IMR-90 (cell line): ENCODE measurements around the gene MRGPRE. TPM values are rescaled to one million over a fixed set of nuclear protein-coding genes. Genes with fewer than 3 reads are reported as not detected.

Source experiments
- ATAC-seq: fragments of 200-7000 bp; cut with Tn5 transposase; 2 replicates; pipeline ENCODE4 v1.9.1; 2020; ENCODE audit warnings: low read depth, mild to moderate bottlenecking, moderate library complexity
- BruUV-seq: library from RNA; stranded (reverse); fragments of 400-500 nt; replicated peaks from 2 replicates; lab custom pipeline; 2021; lab: Mats Ljungman, UMichigan
- CTCF ChIA-PET: fragments of 300-600 bp; formaldehyde crosslinking; extraction: SDS; loops from one replicate; lab custom pipeline; 2021; ENCODE audit warnings: antibody characterized with exemption; lab: Yijun Ruan, JAX
- POLR2A ChIA-PET: fragments of 300-600 bp; sonication (Branson Sonifier 250); formaldehyde crosslinking; loops from one replicate; lab custom pipeline; 2022; ENCODE audit warnings: antibody characterized with exemption; ENCODE audit not compliant: unreplicated experiment; lab: Charles Lee
- DNase-seq: peaks from one replicate; pipeline ENCODE4 v3.0.0; 2013
- H2AFZ ChIP-seq: replicated peaks from 2 replicates; pipeline ENCODE3; 2013; ENCODE audit warnings: low read length, mild to moderate bottlenecking; ENCODE audit not compliant: poor library complexity
- H2AK5ac ChIP-seq: 2 replicates; pipeline ENCODE4 v1.6.1; 2013; ENCODE audit warnings: low read depth, low read length, inconsistent platforms
- H2AK9ac ChIP-seq: replicated peaks from 2 replicates; pipeline ENCODE3; 2013; ENCODE audit warnings: mild to moderate bottlenecking, low read depth, low read length, moderate library complexity; ENCODE audit not compliant: poor library complexity
- H2BK120ac ChIP-seq: 2 replicates; pipeline ENCODE4 v1.6.1; 2013; ENCODE audit warnings: low read depth, low read length, inconsistent platforms
- H2BK15ac ChIP-seq: 3 replicates; pipeline ENCODE4 v1.6.1; 2013; ENCODE audit warnings: low read depth, low read length, inconsistent platforms
- H2BK20ac ChIP-seq: 2 replicates; pipeline ENCODE4 v1.6.1; 2013; ENCODE audit warnings: low read depth, mild to moderate bottlenecking, inconsistent platforms, low read length, moderate library complexity
- H2BK5ac ChIP-seq: 2 replicates; pipeline ENCODE4 v1.6.1; 2013; ENCODE audit warnings: mild to moderate bottlenecking, low read depth, low read length, inconsistent platforms; ENCODE audit not compliant: poor library complexity, severe bottlenecking
- H3K14ac ChIP-seq: replicated peaks from 2 replicates; pipeline ENCODE4 v1.6.1; 2013; ENCODE audit warnings: low read depth, low read length, inconsistent platforms
- H3K18ac ChIP-seq: 2 replicates; pipeline ENCODE4 v1.6.1; 2013; ENCODE audit warnings: low read depth, low read length, control low read depth
- H3K23ac ChIP-seq: 2 replicates; pipeline ENCODE4 v1.6.1; 2013; ENCODE audit warnings: low read depth, low read length, inconsistent platforms
- H3K27ac ChIP-seq: 2 replicates; pipeline ENCODE4 v1.5.1; 2013; ENCODE audit warnings: mild to moderate bottlenecking, control low read depth, low read length; ENCODE audit not compliant: insufficient read depth
- H3K27me3 ChIP-seq: 2 replicates; pipeline ENCODE4 v1.6.1; 2013; ENCODE audit warnings: low read length; ENCODE audit not compliant: control insufficient read depth, insufficient read depth
- H3K36me3 ChIP-seq: 2 replicates; pipeline ENCODE4 v1.6.1; 2013; ENCODE audit warnings: low read length, mixed read lengths; ENCODE audit not compliant: control insufficient read depth, insufficient read depth
- H3K4ac ChIP-seq: 2 replicates; pipeline ENCODE4 v1.6.1; 2013; ENCODE audit warnings: low read depth, low read length, inconsistent platforms
- H3K4me1 ChIP-seq: 2 replicates; pipeline ENCODE4 v1.6.1; 2013; ENCODE audit warnings: low read length, mixed read lengths; ENCODE audit not compliant: control insufficient read depth, insufficient read depth
- H3K4me2 ChIP-seq: 2 replicates; pipeline ENCODE4 v1.6.1; 2013; ENCODE audit warnings: low read depth, mild to moderate bottlenecking, control low read depth, low read length, moderate library complexity
- H3K4me3 ChIP-seq: 2 replicates; pipeline ENCODE4 v1.5.1; 2013; ENCODE audit warnings: low read depth, mild to moderate bottlenecking, control low read depth, low read length, moderate library complexity; ENCODE audit not compliant: insufficient read depth
- H3K56ac ChIP-seq: 2 replicates; pipeline ENCODE4 v1.6.1; 2013; ENCODE audit warnings: low read length, inconsistent platforms; ENCODE audit not compliant: insufficient read depth; ENCODE audit errors: extremely low read depth
- H3K79me1 ChIP-seq, 2 experiments: 2 replicates each; pipeline ENCODE4 v1.6.1; 2013; ENCODE audit warnings: low read length in 2 of 2, inconsistent platforms in 1 of 2, low read depth in 1 of 2
- H3K9ac ChIP-seq: 2 replicates; pipeline ENCODE4 v1.6.1; 2013; ENCODE audit warnings: low read depth, low read length, control low read depth
- H3K9me1 ChIP-seq: 2 replicates; pipeline ENCODE4 v1.6.1; 2013; ENCODE audit warnings: low read length, inconsistent platforms; ENCODE audit not compliant: insufficient read depth
- H3K9me3 ChIP-seq: 2 replicates; pipeline ENCODE4 v1.6.1; 2013; ENCODE audit warnings: low read length; ENCODE audit not compliant: control insufficient read depth, insufficient read depth
- H4K20me1 ChIP-seq: 2 replicates; pipeline ENCODE4 v1.6.1; 2013; ENCODE audit warnings: low read length, inconsistent platforms; ENCODE audit not compliant: insufficient read depth
- H4K5ac ChIP-seq: 2 replicates; pipeline ENCODE4 v1.6.1; 2013; ENCODE audit warnings: mild to moderate bottlenecking, low read depth, low read length, control low read depth
- H4K8ac ChIP-seq, 2 experiments: 2 replicates each; pipeline ENCODE4 v1.6.1; 2013; ENCODE audit warnings: low read depth in 2 of 2, low read length in 2 of 2, control low read depth in 1 of 2, inconsistent platforms in 1 of 2
- H4K91ac ChIP-seq: 2 replicates; pipeline ENCODE4 v1.6.1; 2013; ENCODE audit warnings: low read depth, low read length, inconsistent platforms; ENCODE audit not compliant: insufficient read depth
- CEBPB ChIP-seq: IDR thresholded peaks from 2 replicates; pipeline ENCODE4 v1.6.1; 2012; ENCODE audit warnings: low read depth, low read length, improper control_type of control experiment
- CHD1 ChIP-seq: IDR thresholded peaks from 2 replicates; pipeline ENCODE4 v1.6.1; 2012; ENCODE audit warnings: low read depth, low read length, improper control_type of control experiment
- ELK1 ChIP-seq: fragments of 150-350 bp; IDR thresholded peaks from 2 replicates; pipeline ENCODE4 v1.6.1; 2016; ENCODE audit warnings: low read depth, mild to moderate bottlenecking, low read length, moderate library complexity, borderline replicate concordance
- FOS ChIP-seq: fragments of 150-350 bp; IDR thresholded peaks from 2 replicates; pipeline ENCODE4 v1.6.1; 2016; ENCODE audit warnings: low read depth, low read length
- MAFK ChIP-seq: IDR thresholded peaks from 2 replicates; pipeline ENCODE4 v1.6.1; 2012; ENCODE audit warnings: low read depth, low read length, improper control_type of control experiment
- MXI1 ChIP-seq: IDR thresholded peaks from 2 replicates; pipeline ENCODE4 v1.6.1; 2012; ENCODE audit warnings: low read depth, mild to moderate bottlenecking, low read length, moderate library complexity, borderline replicate concordance
- NFE2L2 ChIP-seq: fragments of 150-350 bp; IDR thresholded peaks from 2 replicates; pipeline ENCODE4 v1.6.1; 2016; ENCODE audit warnings: low read depth, mild to moderate bottlenecking, low read length
- SMC3 ChIP-seq: fragments of 150-350 bp; IDR thresholded peaks from 2 replicates; pipeline ENCODE4 v1.6.1; 2016; ENCODE audit warnings: low read depth, mild to moderate bottlenecking, antibody characterized with exemption, low read length, moderate library complexity
- WGBS, 2 experiments: methylation state at CpG; one replicate each; pipeline versions ENCODE4 v1.1.5 to v1.1.7; 2013; ENCODE audit warnings: missing lambda C conversion rate in 2 of 2; ENCODE audit not compliant: insufficient read length in 1 of 2; ENCODE audit errors: extremely low coverage in 2 of 2; 5-methylcytosine and 5-hydroxymethylcytosine counted together
- dilution Hi-C: fragments of 300-500 bp; cut with HindIII; formaldehyde crosslinking; loops from one replicate; pipeline ENCODE4 v1.14.3; 2018; ENCODE audit warnings: low sequenced_read_pairs; ENCODE audit not compliant: unreplicated experiment
- in situ Hi-C: fragments of 300-500 bp; cut with MboI; formaldehyde crosslinking; loops from 3 replicates; pipeline ENCODE4 v1.14.3; 2019; ENCODE audit warnings: low sequenced_read_pairs, inconsistent platforms, mixed read lengths
- intact Hi-C: fragments of 100-400 bp; cut with micrococcal nuclease; formaldehyde crosslinking; loops from 2 replicates; pipeline ENCODE4 v1.10.0; 2022
- polyA plus RNA-seq, 3 experiments: library from polyadenylated mRNA; depleted of rRNA; stranded (reverse); fragments of >200 nt; gene quantifications; 2 replicates each; pipeline ENCODE4 v1.2.3, GENCODE V29; 2012; ENCODE audit warnings: low replicate concordance in 1 of 3
- total RNA-seq: library from RNA; depleted of rRNA; stranded (reverse); fragments of >200 nt; gene quantifications from 2 replicates; pipeline ENCODE4 v1.2.3, GENCODE V29; 2012

The MRGPRE gene
- total and polyA plus RNA-seq, 2 of the 4 experiments (the other 2 are of a cell fraction): not detected

- intact Hi-C loops (no loop called here), dilution Hi-C loops (no loop called here), in situ Hi-C loops (no loop called here)
- H2AFZ ChIP-seq: no peak overlapping the region
- H3K4me2 ChIP-seq: no peak overlapping the region
- peaks cover 69% of the 10 kb centered on the region for H3K27me3 ChIP-seq
- H3K4me3 ChIP-seq: no peak overlapping the region
- no peak overlapping the region for H3K23ac ChIP-seq
- no peaks in the 10 kb centered on the region for H3K4me1 ChIP-seq
- no peak overlapping the region for H3K27ac ChIP-seq
- H4K5ac ChIP-seq: no peak overlapping the region
- H3K9ac ChIP-seq: no peak overlapping the region
- no peaks in the 10 kb centered on the region for H4K20me1 ChIP-seq
- no peak overlapping the region for H2BK120ac ChIP-seq
- no peaks in the 10 kb centered on the region for H3K9me3 ChIP-seq
- no peak overlapping the region for H4K91ac ChIP-seq
- no peak overlapping the region for H4K8ac ChIP-seq
- H3K18ac ChIP-seq: no peak overlapping the region
- no peaks in the 10 kb centered on the region for H3K79me1 ChIP-seq
- H2BK5ac ChIP-seq: no peak overlapping the region
- no peak overlapping the region for H2BK20ac ChIP-seq
- no peak overlapping the region for H3K14ac ChIP-seq
- BruUV-seq: no TSS peak
- 40% methylated on average over 1 of the region's 17 CpGs; no CpG with 5 or more reads in 1 of the 2 experiments for WGBS, 2 experiments
- no peak overlapping the region for H2BK15ac ChIP-seq
- no peaks in the 10 kb centered on the region for H3K9me1 ChIP-seq
- no peak overlapping the region for H3K56ac ChIP-seq
- no peak for TF ChIP-seq NFE2L2
- no peak for TF ChIP-seq CEBPB
- TF ChIP-seq SMC3: no peak
- TF ChIP-seq MXI1: no peak
- TF ChIP-seq CHD1: no peak
- TF ChIP-seq MAFK: no peak
- no peak for TF ChIP-seq FOS
- TF ChIP-seq ELK1: no peak
- no peak overlapping the region for H3K4ac ChIP-seq
- POLR2A ChIA-PET: no interaction called here
- no peak for DNase-seq
- H3K36me3 ChIP-seq: no peaks in the 10 kb centered on the region
- CTCF ChIA-PET: no interaction called here
- ATAC-seq: no peak
- H2AK9ac ChIP-seq: no peak overlapping the region
- no peak overlapping the region for H2AK5ac ChIP-seq
Measured at GRCh38 chr11:3225159-3225758, 7.0 kb downstream of the MRGPRE start.
